Tongue (tissue), 2 donors: ENCODE data around the gene MAPRE3. TPM values are rescaled to one million over a fixed set of nuclear protein-coding genes. Genes with fewer than 3 reads are reported as not detected.

Experiments
- DNase-seq: peaks from one replicate; pipeline ENCODE4 v3.0.0-alpha.2; 2015
- total RNA-seq: library from RNA; depleted of rRNA; stranded (reverse); fragments of >200 nt; gene quantifications from one replicate; pipeline ENCODE4 v1.2.3, GENCODE V29; 2014

Gene MAPRE3
- total RNA-seq, 1 donor from 2014 or later: 4.0 TPM

GRCh38 chr2:26985807-26986206 is 15.4 kb downstream of the MAPRE3 start:
- DNase-seq: no peak

GRCh38 chr2:26986576-26986975 is 16.1 kb downstream of the MAPRE3 start:
- no peak for DNase-seq

GRCh38 chr2:26988058-26988860 is 17.8 kb downstream of the MAPRE3 start:
- DNase-seq: no peak

- DNase-seq: no peak
Measured at GRCh38 chr2:26989156-26989555, 18.7 kb downstream of the MAPRE3 start.

- no peak for DNase-seq
Measured at GRCh38 chr2:26991717-26992116, 21.3 kb downstream of the MAPRE3 start.

GRCh38 chr2:26993768-26994167 is 23.3 kb downstream of the MAPRE3 start:
- no peak for DNase-seq

GRCh38 chr2:26994983-26995382 is 24.5 kb downstream of the MAPRE3 start:
- DNase-seq: no peak

GRCh38 chr2:26997394-26997793 is 27.0 kb downstream of the MAPRE3 start:
- DNase-seq: no peak

- DNase-seq: no peak
Measured at GRCh38 chr2:26998323-26998722, 27.9 kb downstream of the MAPRE3 start.

- DNase-seq: no peak
Measured at GRCh38 chr2:27000228-27000627, 29.8 kb downstream of the MAPRE3 start.

- no peak for DNase-seq
Measured at GRCh38 chr2:27000995-27001394, 30.6 kb downstream of the MAPRE3 start.

- no peak for DNase-seq
Measured at GRCh38 chr2:27001950-27002349, 31.5 kb downstream of the MAPRE3 start.

GRCh38 chr2:27003007-27003406 is 32.6 kb downstream of the MAPRE3 start:
- no peak for DNase-seq

GRCh38 chr2:27003857-27004256 is 33.4 kb downstream of the MAPRE3 start:
- no peak for DNase-seq

- DNase-seq: no peak
Measured at GRCh38 chr2:27006602-27007415, 36.4 kb downstream of the MAPRE3 start.

- DNase-seq: no peak
Measured at GRCh38 chr2:27007416-27008374, 37.3 kb downstream of the MAPRE3 start.

- no peak for DNase-seq
Measured at GRCh38 chr2:27008678-27009077, 38.2 kb downstream of the MAPRE3 start.

- no peak for DNase-seq
Measured at GRCh38 chr2:27009083-27009482, 38.6 kb downstream of the MAPRE3 start.

- DNase-seq: no peak
Measured at GRCh38 chr2:27009716-27010115, 39.3 kb downstream of the MAPRE3 start.

GRCh38 chr2:27010139-27010538 is 39.7 kb downstream of the MAPRE3 start:
- DNase-seq: no peak

- no peak for DNase-seq
Measured at GRCh38 chr2:27013738-27014137, 43.3 kb downstream of the MAPRE3 start.

GRCh38 chr2:27014771-27015433 is 44.5 kb downstream of the MAPRE3 start:
- DNase-seq: no peak
